ENCODE measurements around the gene PPP1R16B.

DNA sequence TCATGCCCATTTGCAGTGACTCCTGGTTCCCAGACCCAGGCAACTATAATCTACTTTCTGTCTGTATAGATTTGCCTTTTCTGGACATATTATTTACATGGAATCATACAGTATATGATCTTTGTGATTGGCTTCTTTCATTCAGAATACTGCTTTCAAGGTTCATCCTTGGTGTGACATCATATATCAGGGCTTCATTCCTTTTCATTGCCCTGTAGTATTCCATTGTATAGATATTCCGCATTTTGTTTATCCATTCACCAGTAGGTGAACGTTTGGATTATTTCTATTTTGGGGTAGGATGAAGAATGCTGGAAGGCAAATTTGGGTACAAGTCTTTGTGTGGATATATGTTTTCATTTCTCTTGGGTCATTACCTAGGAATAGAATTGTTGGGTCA, 36.1 kb downstream of the PPP1R16B start:
- TF ChIP-seq POLR2AphosphoS2 (IDR thresholded peaks at IDR 0.05; ENCODE audit: low read depth, low read length), result no peak
- TF ChIP-seq KLF5 (IDR thresholded peaks at IDR 0.05; ENCODE audit: partially characterized antibody), result no peak
- TF ChIP-seq HCFC1 (IDR thresholded peaks at IDR 0.05; ENCODE audit: low read length), result no peak
- TF ChIP-seq, protein P1, sequence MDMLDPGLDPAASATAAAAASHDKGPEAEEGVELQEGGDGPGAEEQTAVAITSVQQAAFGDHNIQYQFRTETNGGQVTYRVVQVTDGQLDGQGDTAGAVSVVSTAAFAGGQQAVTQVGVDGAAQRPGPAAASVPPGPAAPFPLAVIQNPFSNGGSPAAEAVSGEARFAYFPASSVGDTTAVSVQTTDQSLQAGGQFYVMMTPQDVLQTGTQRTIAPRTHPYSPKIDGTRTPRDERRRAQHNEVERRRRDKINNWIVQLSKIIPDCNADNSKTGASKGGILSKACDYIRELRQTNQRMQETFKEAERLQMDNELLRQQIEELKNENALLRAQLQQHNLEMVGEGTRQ (IDR thresholded peaks at IDR 0.05; ENCODE audit: borderline replicate concordance, low read depth, low read length), result no peak

Data from GM12878 (cell line).